Activated B cell treated with CpG ODN at 0.5 μM for 24 hours (primary cell): ENCODE data around the gene DLX2. TPM values are rescaled to one million over a fixed set of nuclear protein-coding genes. Genes with fewer than 3 reads are reported as not detected.
A peak's percentile ranks its signal among the peaks of the same experiment; 100 is the strongest.

Source experiments
- ATAC-seq: fragments of 200-7000 bp; cut with Tn5 transposase; one replicate; pipeline ENCODE4 v1.10.0; 2021; ENCODE audit warnings: low read depth, mild to moderate bottlenecking, moderate library complexity
- CTCF ChIA-PET: fragments of 350-600 bp; sonication (Branson Sonifier 250); formaldehyde crosslinking; loops from one replicate; lab custom pipeline; 2021; ENCODE audit warnings: antibody characterized with exemption; lab: Charles Lee
- POLR2A ChIA-PET: fragments of 350-600 bp; sonication (Branson Sonifier 250); formaldehyde crosslinking; loops from one replicate; lab custom pipeline; 2021; ENCODE audit warnings: antibody characterized with exemption; lab: Charles Lee
- DNase-seq: peaks from one replicate; pipeline ENCODE4 v3.0.0; 2022
- H3K27ac Mint-ChIP-seq: one replicate; pipeline ENCODE4 v1.8.0; 2020; ENCODE audit warnings: mixed read lengths
- H3K27me3 Mint-ChIP-seq: one replicate; pipeline ENCODE4 v1.8.0; 2021; ENCODE audit warnings: mixed read lengths
- H3K36me3 Mint-ChIP-seq: one replicate; pipeline ENCODE4 v1.8.0; 2021; ENCODE audit warnings: low read depth, mixed read lengths
- H3K4me1 Mint-ChIP-seq: one replicate; pipeline ENCODE4 v1.8.0; 2021; ENCODE audit warnings: mixed read lengths
- H3K4me3 Mint-ChIP-seq: one replicate; pipeline ENCODE4 v1.8.0; 2020; ENCODE audit warnings: mild to moderate bottlenecking, mixed read lengths
- H3K9me3 Mint-ChIP-seq: one replicate; pipeline ENCODE4 v1.8.0; 2020; ENCODE audit warnings: mixed read lengths
- CTCF ChIP-seq: fragments of 200-600 bp; IDR thresholded peaks from one replicate; pipeline ENCODE4 v1.8.0; 2022; ENCODE audit warnings: antibody characterized with exemption, mild to moderate bottlenecking
- intact Hi-C: fragments of 100-400 bp; cut with micrococcal nuclease; formaldehyde crosslinking; loops from one replicate; pipeline ENCODE4 v1.15.1; 2024
- total RNA-seq: library from RNA; stranded (reverse); gene quantifications from 2 replicates; pipeline ENCODE4 v1.2.3, GENCODE V29; 2022

The DLX2 gene
- total RNA-seq, 1 donor from 2014 or later, result 0.16 TPM

- Mint-ChIP-seq H3K27me3 (peaks cover 55% of the 10 kb centered on the region), H3K4me3 (no peak overlapping the region), H3K36me3 (no peaks in the 10 kb centered on the region), H3K9me3 (peaks cover 5% of the 10 kb centered on the region), H3K27ac (no peak overlapping the region), H3K4me1 (peaks cover 32% of the 10 kb centered on the region)
- DNase-seq, result no peak
- CTCF ChIA-PET, result interaction anchor here (0.8 to 0.9 kb wide), 2 partner anchors 23 to 1268 kb away, joined by 3 read pairs; no protein-coding TSS in a partner anchor
- no peak for ATAC-seq
- intact Hi-C loops, result loop anchor here (5.0 kb wide), 1 partner anchor 1364 kb away; the partner anchor contains the start of gene SP5
- POLR2A ChIA-PET, result no interaction called here
- no peak for TF ChIP-seq CTCF
Measured at GRCh38 chr2:172081221-172082022, 21.3 kb downstream of the DLX2 start.

- Mint-ChIP-seq H3K36me3 (no peaks in the 10 kb centered on the region), H3K9me3 (peaks cover 5% of the 10 kb centered on the region), H3K27ac (peak overlapping the region; percentile 41), H3K4me3 (no peak overlapping the region), H3K4me1 (peaks cover 30% of the 10 kb centered on the region), H3K27me3 (peaks cover 54% of the 10 kb centered on the region)
- POLR2A ChIA-PET, result no interaction called here
- no peak for ATAC-seq
- TF ChIP-seq CTCF, result no peak
- CTCF ChIA-PET, result no interaction called here
- intact Hi-C loops, result loop anchor here (1.0 to 5.0 kb wide), 2 partner anchors 26 to 1363 kb away; partner anchors contain the start of gene SP5
- DNase-seq, result no peak
Measured at GRCh38 chr2:172080641-172081220, 22.0 kb downstream of the DLX2 start.

GRCh38 chr2:172079838-172080640 is 22.7 kb downstream of the DLX2 start:
- ATAC-seq, result no peak
- H3K36me3 Mint-ChIP-seq, result no peaks in the 10 kb centered on the region
- no peak for TF ChIP-seq CTCF
- peaks cover 48% of the 10 kb centered on the region for H3K27me3 Mint-ChIP-seq
- H3K4me3 Mint-ChIP-seq, result peak overlapping the region; percentile 20
- POLR2A ChIA-PET, result no interaction called here
- H3K9me3 Mint-ChIP-seq, result peaks cover 5% of the 10 kb centered on the region
- peak overlapping the region; percentile 59 for H3K27ac Mint-ChIP-seq
- CTCF ChIA-PET, result no interaction called here
- peaks cover 23% of the 10 kb centered on the region for H3K4me1 Mint-ChIP-seq
- DNase-seq, result no peak
- intact Hi-C loops, result loop anchor here (1.0 to 5.0 kb wide), 2 partner anchors 26 to 1363 kb away; partner anchors contain the start of gene SP5

- TF ChIP-seq CTCF, result no peak
- no peaks in the 10 kb centered on the region for H3K36me3 Mint-ChIP-seq
- H3K9me3 Mint-ChIP-seq, result peaks cover 5% of the 10 kb centered on the region
- peaks cover 47% of the 10 kb centered on the region for H3K27me3 Mint-ChIP-seq
- no peak overlapping the region for H3K4me3 Mint-ChIP-seq
- intact Hi-C loops, result no loop called here
- peaks cover 18% of the 10 kb centered on the region for H3K4me1 Mint-ChIP-seq
- ChIA-PET POLR2A (interaction anchor here (0.7 kb wide), 1 partner anchor 1272 kb away, joined by 3 read pairs; no protein-coding TSS in a partner anchor), CTCF (no interaction called here)
- no peak for ATAC-seq
- H3K27ac Mint-ChIP-seq, result no peak overlapping the region
- DNase-seq, result no peak
Measured at GRCh38 chr2:172079416-172079815, 23.3 kb downstream of the DLX2 start.
